GM19455 (cell line): ENCODE results near the gene MORN2.
"Not testable (repeated sequence)": the region's sequence is repeated elsewhere in the genome, so short reads cannot be mapped to it uniquely, and the experiment has no call there.

Source experiments
- ATAC-seq: cut with Tn5 transposase; IDR thresholded peaks from one replicate; pipeline ENCODE4 v1.9.1; 2021; ENCODE audit not compliant: unreplicated experiment

Gene MORN2

GRCh38 chr2:38875576-38876367, at the start of gene MORN2, which contains the start of gene DHX57:
TSS of gene MORN2 (plus strand) at chr2:38875976.
TSS of gene DHX57 (minus strand) at chr2:38875934. CDS start at chr2:38868405, 7,529 bp downstream.
- peak; percentile 100 for ATAC-seq

GRCh38 chr2:38827539-38828145, 48.1 kb upstream of the MORN2 start:
- ATAC-seq: not testable (repeated sequence)

- ATAC-seq: no peak
These were observed 47.3 kb upstream of the MORN2 start for GRCh38 chr2:38828460-38828859.

GRCh38 chr2:38829971-38830370, 45.8 kb upstream of the MORN2 start:
- ATAC-seq: no peak

GRCh38 chr2:38830526-38831159, 45.1 kb upstream of the MORN2 start:
- no peak for ATAC-seq

- ATAC-seq: no peak
These were observed 40.7 kb upstream of the MORN2 start for GRCh38 chr2:38835015-38835601.

- ATAC-seq: peak; percentile 95
These were observed 39.8 kb upstream of the MORN2 start for GRCh38 chr2:38835990-38836389.

- ATAC-seq: no peak
These were observed 39.0 kb upstream of the MORN2 start for GRCh38 chr2:38836791-38837190.

GRCh38 chr2:38850045-38850444, 25.7 kb upstream of the MORN2 start:
- ATAC-seq: peak; percentile 77

- ATAC-seq: no peak
These were observed 19.6 kb upstream of the MORN2 start for GRCh38 chr2:38856165-38856564.

- ATAC-seq: no peak
These were observed 13.3 kb upstream of the MORN2 start for GRCh38 chr2:38862476-38862875.

- no peak for ATAC-seq
These were observed 12.6 kb upstream of the MORN2 start for GRCh38 chr2:38863061-38863695.

- ATAC-seq: no peak
These were observed 8.9 kb upstream of the MORN2 start for GRCh38 chr2:38866773-38867443.

GRCh38 chr2:38871432-38871831, 4.3 kb upstream of the MORN2 start:
- no peak for ATAC-seq

GRCh38 chr2:38873763-38874162, 2.0 kb upstream of the MORN2 start:
- no peak for ATAC-seq

- no peak for ATAC-seq
These were observed 575 bp upstream of the MORN2 start for GRCh38 chr2:38875227-38875575.

GRCh38 chr2:38876407-38876806, 631 bp downstream of the MORN2 start:
- no peak for ATAC-seq

- no peak for ATAC-seq
These were observed 10.3 kb downstream of the MORN2 start for GRCh38 chr2:38886063-38886462.

GRCh38 chr2:38887347-38887746, 11.6 kb downstream of the MORN2 start:
- no peak for ATAC-seq

GRCh38 chr2:38887902-38888554, 12.3 kb downstream of the MORN2 start:
- ATAC-seq: no peak
